B cell (primary cell): ENCODE results near the gene DCTN5.

Experiments used
- EZH2 ChIP-seq: IDR thresholded peaks from 2 replicates; pipeline ENCODE4 v1.6.1; 2012; ENCODE audit warnings: borderline replicate concordance, low read depth, mild to moderate bottlenecking, moderate library complexity, low read length; ENCODE audit not compliant: insufficient read depth, poor library complexity, severe bottlenecking
- TF ChIP-seq, protein P1 (sequence below): fragments of 200-600 bp; IDR thresholded peaks from one replicate; pipeline ENCODE4 v1.8.0; 2022; ENCODE audit warnings: antibody characterized with exemption, mild to moderate bottlenecking

DNA sequence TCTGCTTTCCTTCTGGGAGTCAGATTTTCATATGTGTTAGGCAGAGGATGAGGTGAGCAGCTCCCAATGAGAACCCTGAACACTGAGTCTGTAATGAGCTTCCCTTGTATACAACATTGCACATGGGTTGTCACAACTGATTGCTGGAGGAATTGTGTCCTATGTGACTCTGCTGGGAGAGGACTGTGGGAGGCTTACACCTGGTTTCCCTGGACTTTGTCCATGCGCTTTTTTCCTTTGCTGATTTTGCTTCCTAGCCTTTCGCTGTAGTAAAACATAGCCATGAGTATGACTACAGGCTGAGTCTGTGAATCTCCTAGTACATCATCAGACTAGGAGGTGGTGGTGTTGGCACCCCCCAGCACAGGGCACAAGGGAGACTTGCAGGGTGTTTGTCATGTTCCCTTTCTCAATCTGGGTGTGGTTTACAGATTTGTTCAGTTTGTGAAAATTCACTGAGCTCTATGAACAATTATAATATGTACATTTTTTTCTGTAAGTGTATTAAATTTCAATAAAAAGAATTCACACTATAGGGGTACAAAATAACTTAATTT lies 35.7 kb downstream of the DCTN5 start:
- TF ChIP-seq EZH2, result no peak
- TF ChIP-seq, protein P1, sequence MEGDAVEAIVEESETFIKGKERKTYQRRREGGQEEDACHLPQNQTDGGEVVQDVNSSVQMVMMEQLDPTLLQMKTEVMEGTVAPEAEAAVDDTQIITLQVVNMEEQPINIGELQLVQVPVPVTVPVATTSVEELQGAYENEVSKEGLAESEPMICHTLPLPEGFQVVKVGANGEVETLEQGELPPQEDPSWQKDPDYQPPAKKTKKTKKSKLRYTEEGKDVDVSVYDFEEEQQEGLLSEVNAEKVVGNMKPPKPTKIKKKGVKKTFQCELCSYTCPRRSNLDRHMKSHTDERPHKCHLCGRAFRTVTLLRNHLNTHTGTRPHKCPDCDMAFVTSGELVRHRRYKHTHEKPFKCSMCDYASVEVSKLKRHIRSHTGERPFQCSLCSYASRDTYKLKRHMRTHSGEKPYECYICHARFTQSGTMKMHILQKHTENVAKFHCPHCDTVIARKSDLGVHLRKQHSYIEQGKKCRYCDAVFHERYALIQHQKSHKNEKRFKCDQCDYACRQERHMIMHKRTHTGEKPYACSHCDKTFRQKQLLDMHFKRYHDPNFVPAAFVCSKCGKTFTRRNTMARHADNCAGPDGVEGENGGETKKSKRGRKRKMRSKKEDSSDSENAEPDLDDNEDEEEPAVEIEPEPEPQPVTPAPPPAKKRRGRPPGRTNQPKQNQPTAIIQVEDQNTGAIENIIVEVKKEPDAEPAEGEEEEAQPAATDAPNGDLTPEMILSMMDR, result no peak
